Gastroesophageal sphincter (tissue), 4 donors: ENCODE measurements around the gene CBR4. TPM values are rescaled to one million over a fixed set of nuclear protein-coding genes. Genes with fewer than 3 reads are reported as not detected.

ENCODE experiments used
- ATAC-seq: fragments of 150-250 bp; one replicate; pipeline ENCODE4 v1.9.1; 2016; ENCODE audit warnings: mild to moderate bottlenecking, moderate library complexity
- H3K27ac ChIP-seq, 4 donors: fragments of 200-600 bp; sonication (generic) in 3 of 4; 1 replicate in 3 of 4; 2 replicates in 1 of 4; pipeline ENCODE4 v1.5.1; 2016 to 2019
- H3K27me3 ChIP-seq: fragments of 200-600 bp; sonication (generic); one replicate; pipeline ENCODE4 v1.5.1; 2019
- H3K36me3 ChIP-seq, 2 donors: fragments of 200-600 bp; sonication (generic); one replicate each; pipeline ENCODE4 v1.5.1; 2019; ENCODE audit warnings: control low read depth in 1 of 2
- H3K4me1 ChIP-seq, 3 donors: fragments of 200-600 bp; sonication (generic); 1 replicate in 2 of 3; 2 replicates in 1 of 3; pipeline ENCODE4 v1.5.1; 2016 to 2019; ENCODE audit warnings: control low read depth in 2 of 3
- H3K4me3 ChIP-seq, 2 donors: fragments of 200-600 bp; sonication (generic); one replicate each; pipeline ENCODE4 v1.5.1; 2019; ENCODE audit warnings: mild to moderate bottlenecking in 1 of 2, moderate library complexity in 1 of 2
- H3K9me3 ChIP-seq, 3 donors: fragments of 200-600 bp; sonication (generic); one replicate each; pipeline ENCODE4 v1.5.1; 2017 to 2019; ENCODE audit warnings: control low read depth in 2 of 3
- EP300 ChIP-seq: sonication (generic); formaldehyde crosslinking; IDR thresholded peaks from one replicate; pipeline ENCODE4 v1.6.1; 2017; ENCODE audit warnings: antibody characterized with exemption, mild to moderate bottlenecking
- POLR2A ChIP-seq, 2 donors: fragments of 450-650 bp; IDR thresholded peaks; one replicate each; pipeline ENCODE4 v1.6.1; 2017; ENCODE audit warnings: antibody characterized with exemption in 2 of 2, mild to moderate bottlenecking in 2 of 2, moderate library complexity in 1 of 2
- POLR2AphosphoS5 ChIP-seq: sonication (generic); formaldehyde crosslinking; IDR thresholded peaks from one replicate; pipeline ENCODE4 v1.6.1; 2017; ENCODE audit warnings: antibody characterized with exemption
- WGBS, 2 donors: methylation state at CpG; one replicate each; pipeline ENCODE4 v1.1.5; 2018; ENCODE audit warnings: low coverage in 1 of 2; 5-methylcytosine and 5-hydroxymethylcytosine counted together
- total RNA-seq, 4 donors: library from RNA; depleted of rRNA; stranded (reverse); fragments of >200 nt; gene quantifications; one replicate each; pipeline ENCODE4 v1.1.0, GENCODE V29; 2016
- TF ChIP-seq, protein P1 (sequence below), 4 experiments: fragments of 200-600 bp in 2 of 4; fragments of 450-650 bp in 2 of 4; sonication (generic) in 1 of 4; IDR thresholded peaks; one replicate each; pipeline ENCODE4 v1.5.1; 2017 to 2019; ENCODE audit warnings: antibody characterized with exemption in 4 of 4, mild to moderate bottlenecking in 2 of 4, moderate library complexity in 2 of 4

The CBR4 gene
- total RNA-seq, 4 donors from 2014 or later: 13.6 to 19.1 (median 14.4) TPM

DNA sequence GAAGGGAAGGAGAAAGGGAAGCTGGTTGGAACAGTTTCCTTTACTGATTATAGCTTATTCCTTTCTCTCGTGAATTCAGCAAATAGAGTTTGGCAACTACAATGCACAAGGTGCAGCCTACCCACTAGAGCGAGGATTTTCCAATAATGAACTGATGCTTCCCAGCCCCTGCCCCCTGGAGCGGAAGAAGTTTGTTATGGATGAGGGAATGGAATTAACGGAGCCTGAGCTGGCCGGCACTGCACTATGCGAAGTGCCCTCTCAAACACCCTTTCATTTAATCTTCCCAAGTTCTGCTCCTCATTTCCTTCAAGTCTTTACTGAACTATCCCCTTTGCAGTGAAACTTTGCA lies 42.5 kb upstream of the CBR4 start:
- no peak for TF ChIP-seq POLR2A (IDR thresholded peaks at IDR 0.05)
- TF ChIP-seq, protein P1, sequence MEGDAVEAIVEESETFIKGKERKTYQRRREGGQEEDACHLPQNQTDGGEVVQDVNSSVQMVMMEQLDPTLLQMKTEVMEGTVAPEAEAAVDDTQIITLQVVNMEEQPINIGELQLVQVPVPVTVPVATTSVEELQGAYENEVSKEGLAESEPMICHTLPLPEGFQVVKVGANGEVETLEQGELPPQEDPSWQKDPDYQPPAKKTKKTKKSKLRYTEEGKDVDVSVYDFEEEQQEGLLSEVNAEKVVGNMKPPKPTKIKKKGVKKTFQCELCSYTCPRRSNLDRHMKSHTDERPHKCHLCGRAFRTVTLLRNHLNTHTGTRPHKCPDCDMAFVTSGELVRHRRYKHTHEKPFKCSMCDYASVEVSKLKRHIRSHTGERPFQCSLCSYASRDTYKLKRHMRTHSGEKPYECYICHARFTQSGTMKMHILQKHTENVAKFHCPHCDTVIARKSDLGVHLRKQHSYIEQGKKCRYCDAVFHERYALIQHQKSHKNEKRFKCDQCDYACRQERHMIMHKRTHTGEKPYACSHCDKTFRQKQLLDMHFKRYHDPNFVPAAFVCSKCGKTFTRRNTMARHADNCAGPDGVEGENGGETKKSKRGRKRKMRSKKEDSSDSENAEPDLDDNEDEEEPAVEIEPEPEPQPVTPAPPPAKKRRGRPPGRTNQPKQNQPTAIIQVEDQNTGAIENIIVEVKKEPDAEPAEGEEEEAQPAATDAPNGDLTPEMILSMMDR (IDR thresholded peaks at IDR 0.05): no peak
- no peaks in the 10 kb centered on the region for H3K9me3 ChIP-seq
- no peaks in the 10 kb centered on the region for H3K4me1 ChIP-seq
- no peak overlapping the region for H3K4me3 ChIP-seq
- ATAC-seq: no peak
- WGBS, 2 donors: 55 to 80% methylated on average over 6 of the region's 6 CpGs
- no peaks in the 10 kb centered on the region for H3K36me3 ChIP-seq
- H3K27ac ChIP-seq: no peak overlapping the region
- H3K27me3 ChIP-seq: no peaks in the 10 kb centered on the region

DNA sequence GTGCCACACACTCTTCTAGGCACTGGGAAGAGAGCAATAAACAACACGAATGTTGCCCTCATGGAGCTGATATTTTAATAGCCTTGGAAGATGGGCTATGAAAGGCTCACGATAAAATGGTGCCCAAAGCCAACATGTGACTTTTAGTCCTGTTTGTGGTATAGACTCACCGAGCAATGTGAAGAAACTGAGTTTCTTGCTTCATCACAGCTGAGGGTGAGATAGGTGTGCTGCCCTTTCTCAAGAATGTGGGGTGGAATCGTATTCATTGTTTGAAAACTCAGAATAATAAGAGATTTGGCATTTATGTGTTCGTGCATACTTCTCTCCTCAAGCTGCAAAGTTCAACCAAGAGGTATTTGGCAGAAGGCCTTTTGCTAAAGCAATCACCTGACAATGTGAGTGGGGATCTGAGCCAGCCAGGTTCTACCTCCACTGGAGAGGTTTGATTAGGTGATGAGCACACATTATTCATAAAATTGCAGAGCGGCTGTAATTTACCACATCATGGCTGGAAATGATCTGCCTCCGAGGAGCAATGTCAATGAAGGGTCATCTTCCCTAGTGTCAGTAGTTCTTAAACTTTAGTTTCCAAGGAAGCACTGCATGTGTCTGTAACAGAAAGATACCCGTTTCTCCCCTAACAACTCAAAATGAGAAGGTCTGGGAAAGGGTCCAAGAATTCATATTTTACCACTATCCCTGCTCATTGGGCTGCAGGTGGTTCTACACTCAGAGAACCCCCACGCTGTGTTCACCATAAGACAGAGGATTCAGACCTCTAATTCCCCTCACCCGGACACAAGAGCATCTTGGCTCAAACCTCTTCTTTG lies 41.9 kb upstream of the CBR4 start:
- TF ChIP-seq, protein P1 (IDR thresholded peaks at IDR 0.05): no peak
- TF ChIP-seq POLR2AphosphoS5 (no peak), POLR2A (IDR thresholded peaks at IDR 0.05) (no peak), EP300 (no peak)
- no peak overlapping the region for H3K4me3 ChIP-seq
- H3K4me1 ChIP-seq: no peaks in the 10 kb centered on the region
- H3K27ac ChIP-seq: peak overlapping the region in 2 of 4 donors; percentile 20 to 65
- H3K27me3 ChIP-seq: no peaks in the 10 kb centered on the region
- WGBS, 2 donors: 66 to 73% methylated on average over 7 to 8 of the region's 10 CpGs
- no peaks in the 10 kb centered on the region for H3K36me3 ChIP-seq
- H3K9me3 ChIP-seq: no peaks in the 10 kb centered on the region
- ATAC-seq: no peak

DNA sequence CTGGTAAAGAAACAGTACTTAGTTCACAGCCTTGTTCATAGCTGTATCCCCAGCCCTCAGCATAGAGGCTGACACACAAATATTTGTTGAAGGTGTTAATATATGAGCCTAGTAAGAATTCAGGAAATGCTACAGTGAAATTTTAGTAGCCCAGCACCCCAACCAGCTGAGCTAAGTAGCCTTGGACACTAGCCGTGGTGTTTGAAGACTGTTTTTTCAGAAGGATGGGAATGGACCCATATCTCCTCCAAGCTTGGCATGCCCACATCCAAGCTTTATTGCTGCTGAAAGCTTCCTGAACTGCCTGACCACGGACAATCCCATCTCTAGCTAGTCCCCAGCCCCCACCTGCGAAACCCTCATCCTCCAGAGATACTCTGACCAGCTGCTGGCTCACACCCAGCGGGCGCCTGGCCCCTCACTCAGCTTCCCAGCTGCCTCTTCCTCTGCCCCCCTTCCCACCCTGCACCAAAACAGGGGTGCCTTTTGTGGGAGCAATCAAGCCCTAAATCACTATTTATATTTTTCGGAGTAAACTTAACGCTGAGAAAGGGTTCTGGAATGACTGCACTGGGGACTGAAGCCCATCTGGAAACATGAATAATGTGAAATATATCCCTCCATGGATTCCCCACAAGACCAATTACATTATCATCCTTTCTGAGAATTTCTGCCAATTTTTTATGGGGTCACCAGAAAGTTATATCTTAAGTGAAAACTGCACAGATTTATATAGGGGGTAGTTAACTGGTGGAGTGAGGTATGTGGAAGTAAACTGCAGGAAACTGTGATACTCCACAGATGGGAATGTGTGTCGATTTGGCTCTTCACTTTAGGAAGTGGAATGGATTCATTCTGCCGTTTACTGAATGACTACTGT lies 41.1 kb upstream of the CBR4 start:
- Histone ChIP-seq H3K9me3 (no peaks in the 10 kb centered on the region), H3K27me3 (no peaks in the 10 kb centered on the region), H3K4me1 (no peaks in the 10 kb centered on the region), H3K4me3 (no peak overlapping the region), H3K36me3 (no peaks in the 10 kb centered on the region), H3K27ac (peak overlapping the region in 3 of 4 donors; percentile 19 to 65 (median 55))
- TF ChIP-seq POLR2AphosphoS5 (no peak), EP300 (no peak), POLR2A (IDR thresholded peaks at IDR 0.05) (no peak)
- TF ChIP-seq, protein P1 (IDR thresholded peaks at IDR 0.05): no peak
- WGBS, 2 donors: 55 to 60% methylated on average over 4 to 7 of the region's 9 CpGs
- peak; percentile 13 for ATAC-seq

DNA sequence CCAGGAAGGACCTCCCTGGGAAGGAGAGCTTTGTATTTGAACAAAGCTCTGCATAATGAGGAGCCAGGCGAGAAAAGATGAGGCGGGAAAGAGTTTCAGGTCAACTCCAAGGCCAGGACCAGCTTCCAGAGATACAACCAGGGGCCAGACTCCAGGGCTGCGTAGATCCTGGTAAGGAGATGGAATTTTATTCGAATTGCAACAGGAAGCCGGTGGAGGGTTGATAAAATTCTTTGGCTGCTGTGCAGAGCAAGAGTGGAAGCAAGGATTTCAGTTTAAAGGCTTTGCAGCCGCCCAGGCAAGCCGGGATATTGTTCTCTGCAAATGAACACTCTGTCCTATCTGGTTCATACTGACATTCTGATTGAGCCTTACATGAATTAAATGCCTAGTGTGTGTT lies 40.2 kb upstream of the CBR4 start:
- Histone ChIP-seq H3K9me3 (no peaks in the 10 kb centered on the region), H3K4me1 (no peaks in the 10 kb centered on the region), H3K36me3 (no peaks in the 10 kb centered on the region), H3K27ac (peak overlapping the region in 2 of 4 donors; percentile 38 to 55), H3K27me3 (no peaks in the 10 kb centered on the region), H3K4me3 (no peak overlapping the region)
- peak; percentile 47 for ATAC-seq
- TF ChIP-seq EP300 (no peak), POLR2AphosphoS5 (no peak), POLR2A (IDR thresholded peaks at IDR 0.05) (no peak)
- TF ChIP-seq, protein P1 (IDR thresholded peaks at IDR 0.05): no peak
- WGBS, 2 donors: 55 to 80% methylated on average over 4 to 7 of the region's 7 CpGs
